ENCODE measurements around the gene USF1. TPM values are rescaled to one million over a fixed set of nuclear protein-coding genes. Genes with fewer than 3 reads are reported as not detected.
"Not testable (repeated sequence)": the region's sequence is repeated elsewhere in the genome, so short reads cannot be mapped to it uniquely, and the experiment has no call there.

Gene USF1
- total RNA-seq, 1 donor from 2014 or later = 50.6 TPM

DNA sequence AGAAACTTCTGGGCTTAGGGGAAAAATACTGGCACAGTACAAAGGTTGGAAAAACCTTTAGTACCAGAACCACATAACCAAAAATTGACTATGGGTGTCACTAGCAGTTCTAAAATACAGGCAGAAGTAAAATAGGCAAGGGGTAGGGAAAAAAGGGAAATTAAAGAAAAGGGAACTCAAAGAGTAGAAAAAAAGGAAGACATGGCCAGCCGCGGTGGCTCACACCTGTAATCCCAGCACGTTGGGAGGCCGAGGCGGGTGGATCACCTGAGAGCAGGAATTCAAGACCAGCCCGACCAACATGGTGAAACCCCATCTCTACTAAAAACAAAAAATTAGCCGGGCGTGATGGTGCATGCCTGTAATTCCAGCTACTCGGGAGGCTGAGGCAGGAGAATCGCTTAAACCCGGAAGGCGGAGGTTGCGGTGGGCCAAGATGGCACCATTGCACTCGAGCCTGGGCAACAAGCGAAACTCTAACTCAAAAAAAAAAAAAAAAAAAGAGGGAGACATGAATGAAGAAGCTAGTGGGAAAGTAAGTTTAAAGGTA, 26.6 kb downstream of the USF1 start:
- H3K9me3 Mint-ChIP-seq; H3K27me3 Mint-ChIP-seq (ENCODE audit: insufficient read depth); DNase-seq (ENCODE audit: low spot score); intact Hi-C loops (cut with micrococcal nuclease); H3K27ac Mint-ChIP-seq; H3K36me3 Mint-ChIP-seq (ENCODE audit: low read depth): not testable (repeated sequence)
- Mint-ChIP-seq H3K4me1 (ENCODE audit: low read depth) (peaks cover 38% of the 10 kb centered on the region), H3K4me3 (peak overlapping the region; percentile 73)

DNA sequence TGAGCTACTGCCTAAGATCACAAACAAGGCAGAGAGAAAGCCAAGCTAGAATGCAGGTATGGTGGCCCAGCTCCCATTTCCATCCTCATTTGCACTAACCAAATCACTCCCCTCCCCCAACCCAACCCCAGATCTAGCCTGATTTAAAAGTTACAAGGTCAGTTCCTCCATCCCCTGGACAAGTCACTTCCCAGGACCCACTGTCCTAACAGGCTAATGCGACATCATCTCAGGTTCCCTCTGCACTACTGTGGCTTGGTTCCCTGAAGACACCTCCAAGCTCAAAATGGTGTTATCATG, 27.2 kb downstream of the USF1 start:
- no peak overlapping the region for H3K4me3 Mint-ChIP-seq
- peaks cover 2% of the 10 kb centered on the region for H3K27me3 Mint-ChIP-seq (ENCODE audit: insufficient read depth)
- H3K27ac Mint-ChIP-seq = no peak overlapping the region
- intact Hi-C loops (cut with micrococcal nuclease) = no loop called here
- DNase-seq (ENCODE audit: low spot score) = no peak
- peaks cover 44% of the 10 kb centered on the region for H3K4me1 Mint-ChIP-seq (ENCODE audit: low read depth)
- H3K9me3 Mint-ChIP-seq = no peaks in the 10 kb centered on the region
- peaks cover 5% of the 10 kb centered on the region for H3K36me3 Mint-ChIP-seq (ENCODE audit: low read depth)

DNA sequence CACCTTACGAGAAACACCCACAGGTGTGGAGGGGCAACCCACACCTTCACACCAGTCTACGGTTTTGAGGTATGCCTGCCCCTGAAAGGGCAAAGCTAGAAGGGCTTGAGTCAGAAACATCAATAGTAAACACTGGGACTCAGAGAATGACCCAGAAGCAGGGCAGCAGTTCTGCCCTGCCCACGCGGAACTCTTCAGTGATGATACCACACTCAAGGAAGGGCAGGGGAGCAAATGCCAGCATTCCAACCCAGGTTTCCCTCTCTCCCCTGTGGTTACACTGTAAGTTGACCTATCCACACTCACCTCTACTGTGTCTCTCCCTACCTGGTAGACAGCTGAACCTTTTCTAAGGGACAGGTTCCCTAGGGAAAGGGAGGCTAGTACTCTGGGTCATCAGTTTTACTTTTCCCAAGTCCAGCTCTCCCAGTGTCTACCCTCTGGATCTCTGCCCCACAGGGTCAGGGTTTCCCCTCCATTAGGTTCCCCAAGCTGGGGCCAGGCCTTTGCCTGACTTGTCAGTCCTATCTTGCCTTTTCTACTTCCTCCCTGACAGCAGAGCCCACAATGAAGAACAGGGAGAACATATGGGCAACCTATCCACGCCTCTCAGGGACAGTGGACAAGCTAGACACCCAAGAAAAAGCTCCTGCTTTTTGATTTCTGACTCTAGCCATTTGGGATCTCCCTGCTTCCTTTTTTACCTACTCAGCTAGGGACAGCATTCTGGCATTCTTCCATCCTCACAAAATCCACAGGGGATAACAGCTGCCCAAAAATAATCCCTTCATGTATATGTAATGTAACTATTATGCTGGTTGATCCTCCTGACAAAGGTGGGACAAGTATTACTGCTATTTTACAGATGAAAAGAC, 27.8 kb downstream of the USF1 start:
- H3K9me3 Mint-ChIP-seq = no peaks in the 10 kb centered on the region
- peaks cover 5% of the 10 kb centered on the region for H3K36me3 Mint-ChIP-seq (ENCODE audit: low read depth)
- no peak overlapping the region for H3K4me3 Mint-ChIP-seq
- peak overlapping the region; percentile 27 for H3K27ac Mint-ChIP-seq
- peaks cover 50% of the 10 kb centered on the region for H3K4me1 Mint-ChIP-seq (ENCODE audit: low read depth)
- DNase-seq (ENCODE audit: low spot score) = no peak
- intact Hi-C loops (cut with micrococcal nuclease) = no loop called here
- peaks cover 2% of the 10 kb centered on the region for H3K27me3 Mint-ChIP-seq (ENCODE audit: insufficient read depth)

DNA sequence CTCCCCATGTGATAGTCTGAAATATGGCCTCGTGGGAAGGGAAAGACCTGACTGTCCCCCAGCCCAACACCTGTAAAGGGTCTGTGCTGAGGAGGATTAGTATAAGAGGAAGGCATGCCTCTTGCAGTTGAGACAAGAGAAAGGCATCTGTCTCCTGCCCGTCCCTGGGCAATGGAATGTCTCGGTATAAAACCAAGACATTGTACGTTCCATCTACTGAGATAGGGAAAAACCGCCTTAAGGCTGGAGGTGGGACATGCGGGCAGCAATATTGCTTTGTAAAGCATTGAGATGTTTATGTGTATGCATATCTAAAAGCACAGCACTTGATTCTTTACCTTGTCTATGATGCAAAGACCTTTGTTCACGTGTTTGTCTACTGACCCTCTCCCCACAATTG, 28.6 kb downstream of the USF1 start:
- H3K4me3 Mint-ChIP-seq; H3K27me3 Mint-ChIP-seq (ENCODE audit: insufficient read depth); H3K9me3 Mint-ChIP-seq; H3K27ac Mint-ChIP-seq; H3K36me3 Mint-ChIP-seq (ENCODE audit: low read depth); DNase-seq (ENCODE audit: low spot score); intact Hi-C loops (cut with micrococcal nuclease): not testable (repeated sequence)
- peaks cover 51% of the 10 kb centered on the region for H3K4me1 Mint-ChIP-seq (ENCODE audit: low read depth)

DNA sequence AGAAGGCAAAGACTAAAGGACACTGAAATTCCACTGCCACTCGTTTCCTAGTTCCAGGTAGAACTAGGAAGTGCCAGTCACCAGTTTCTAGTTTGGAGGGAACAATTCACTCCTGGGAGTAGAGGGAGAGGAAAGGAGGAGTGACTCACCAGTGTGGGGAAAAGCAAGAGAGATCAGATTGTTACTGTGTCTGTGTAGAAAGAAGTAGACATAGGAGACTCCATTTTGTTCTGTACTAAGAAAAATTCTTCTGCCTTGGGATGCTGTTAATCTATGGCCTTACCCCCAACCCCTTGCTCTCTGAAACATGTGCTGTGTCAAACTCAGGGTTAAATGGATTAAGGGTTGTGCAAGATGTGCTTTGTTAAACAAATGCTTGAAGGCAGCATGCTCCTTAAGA, 29.1 kb downstream of the USF1 start:
- H3K27me3 Mint-ChIP-seq (ENCODE audit: insufficient read depth); DNase-seq (ENCODE audit: low spot score); H3K36me3 Mint-ChIP-seq (ENCODE audit: low read depth); H3K4me3 Mint-ChIP-seq; intact Hi-C loops (cut with micrococcal nuclease); H3K27ac Mint-ChIP-seq; H3K9me3 Mint-ChIP-seq: not testable (repeated sequence)
- peaks cover 53% of the 10 kb centered on the region for H3K4me1 Mint-ChIP-seq (ENCODE audit: low read depth)

DNA sequence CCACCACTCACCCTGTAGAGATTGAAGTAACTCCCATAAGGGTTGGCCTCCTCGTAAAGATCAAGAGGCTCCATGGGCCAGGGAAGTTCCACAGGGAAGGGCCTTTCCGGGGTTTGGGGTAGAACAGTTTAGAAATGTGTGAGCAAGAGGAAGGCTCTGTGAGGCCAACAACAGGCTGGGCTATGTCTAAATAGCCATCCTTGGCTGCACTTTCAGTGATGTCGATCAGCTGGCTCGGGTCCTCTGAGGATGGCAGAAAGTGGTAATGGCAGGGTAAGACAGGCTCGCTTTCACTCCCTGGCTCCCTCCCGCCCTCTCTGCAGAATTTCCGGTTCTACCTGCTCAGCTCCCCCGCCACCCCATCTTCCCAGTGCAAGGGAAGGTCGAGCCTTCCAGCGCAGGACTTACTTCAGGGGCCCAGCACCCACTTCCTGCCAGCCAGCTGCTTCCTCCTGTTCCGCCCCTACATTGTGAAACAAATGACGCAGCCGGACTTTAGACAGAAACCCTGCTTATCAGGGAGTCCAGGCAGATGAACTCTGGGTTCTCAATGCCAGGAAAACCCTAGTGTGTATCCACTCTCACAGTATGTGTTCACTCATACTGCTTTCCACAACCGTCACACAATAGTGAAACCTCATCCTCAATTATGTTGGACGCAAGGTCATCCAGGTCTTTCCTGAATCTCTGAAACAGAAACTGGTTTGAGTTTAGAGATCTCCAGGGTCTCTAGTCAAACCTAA, 32.1 kb downstream of the USF1 start:
- intact Hi-C loops (cut with micrococcal nuclease) = loop anchor here (1.0 kb wide), 1 partner anchor 8 kb away; the partner anchor contains the start of gene F11R
- no peaks in the 10 kb centered on the region for H3K9me3 Mint-ChIP-seq
- H3K27ac Mint-ChIP-seq = peak overlapping the region; percentile 96
- DNase-seq (ENCODE audit: low spot score) = peak; percentile 61
- H3K4me3 Mint-ChIP-seq = peak overlapping the region; percentile 81
- peaks cover 31% of the 10 kb centered on the region for H3K4me1 Mint-ChIP-seq (ENCODE audit: low read depth)
- H3K36me3 Mint-ChIP-seq (ENCODE audit: low read depth) = peaks cover 6% of the 10 kb centered on the region
- H3K27me3 Mint-ChIP-seq (ENCODE audit: insufficient read depth) = no peaks in the 10 kb centered on the region

DNA sequence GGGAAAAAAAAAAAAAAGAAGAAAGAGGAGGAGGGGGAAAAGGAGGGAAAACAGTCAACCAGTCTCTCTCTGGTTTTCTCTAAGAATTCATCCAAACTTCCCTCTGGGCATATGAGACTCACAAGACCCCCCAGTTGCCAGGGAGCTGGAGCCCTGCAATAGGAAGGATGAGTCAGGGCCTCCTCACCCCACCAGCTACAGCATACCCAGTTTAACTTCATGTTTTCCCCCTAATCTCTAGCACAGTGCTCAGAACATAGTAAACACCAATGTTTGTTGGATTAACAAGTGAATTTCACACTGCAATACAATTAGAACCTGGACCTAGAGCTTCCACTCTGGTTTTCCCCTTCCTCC, 32.7 kb downstream of the USF1 start:
- intact Hi-C loops (cut with micrococcal nuclease) = loop anchor here (1.0 kb wide), 1 partner anchor 8 kb away; the partner anchor contains the start of gene F11R

DNA sequence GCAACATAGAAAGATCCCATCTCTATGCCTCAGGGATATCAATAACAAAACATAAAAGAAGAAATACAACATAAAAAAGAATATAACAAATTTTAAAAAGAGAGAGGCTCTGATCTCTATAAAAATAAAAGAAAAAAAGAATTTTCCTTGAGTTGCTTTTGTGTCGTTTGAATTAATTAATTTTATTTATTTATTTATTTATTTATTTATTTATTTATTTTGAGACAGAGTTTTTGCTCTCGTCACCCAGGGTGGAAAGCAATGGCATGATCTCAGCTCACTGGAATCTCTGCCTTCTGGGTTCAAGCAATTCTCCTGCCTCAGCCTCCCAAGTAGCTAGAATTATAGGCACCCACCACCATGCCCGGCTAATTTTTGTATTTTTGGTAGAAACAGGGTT, 33.4 kb downstream of the USF1 start:
- no peak overlapping the region for H3K27ac Mint-ChIP-seq
- H3K4me3 Mint-ChIP-seq = no peak overlapping the region
- H3K9me3 Mint-ChIP-seq = no peaks in the 10 kb centered on the region
- intact Hi-C loops (cut with micrococcal nuclease) = no loop called here
- H3K27me3 Mint-ChIP-seq (ENCODE audit: insufficient read depth) = no peaks in the 10 kb centered on the region
- peaks cover 27% of the 10 kb centered on the region for H3K4me1 Mint-ChIP-seq (ENCODE audit: low read depth)
- peaks cover 6% of the 10 kb centered on the region for H3K36me3 Mint-ChIP-seq (ENCODE audit: low read depth)
- DNase-seq (ENCODE audit: low spot score) = no peak

More for the DNA sequence above, 32.7 kb downstream of the USF1 start:
- peaks cover 6% of the 10 kb centered on the region for H3K36me3 Mint-ChIP-seq (ENCODE audit: low read depth)
- H3K27ac Mint-ChIP-seq = peak overlapping the region; percentile 96
- H3K9me3 Mint-ChIP-seq = no peaks in the 10 kb centered on the region
- H3K4me3 Mint-ChIP-seq = peak overlapping the region; percentile 81
- no peak for DNase-seq (ENCODE audit: low spot score)
- H3K4me1 Mint-ChIP-seq (ENCODE audit: low read depth) = peaks cover 27% of the 10 kb centered on the region
- no peaks in the 10 kb centered on the region for H3K27me3 Mint-ChIP-seq (ENCODE audit: insufficient read depth)

DNA sequence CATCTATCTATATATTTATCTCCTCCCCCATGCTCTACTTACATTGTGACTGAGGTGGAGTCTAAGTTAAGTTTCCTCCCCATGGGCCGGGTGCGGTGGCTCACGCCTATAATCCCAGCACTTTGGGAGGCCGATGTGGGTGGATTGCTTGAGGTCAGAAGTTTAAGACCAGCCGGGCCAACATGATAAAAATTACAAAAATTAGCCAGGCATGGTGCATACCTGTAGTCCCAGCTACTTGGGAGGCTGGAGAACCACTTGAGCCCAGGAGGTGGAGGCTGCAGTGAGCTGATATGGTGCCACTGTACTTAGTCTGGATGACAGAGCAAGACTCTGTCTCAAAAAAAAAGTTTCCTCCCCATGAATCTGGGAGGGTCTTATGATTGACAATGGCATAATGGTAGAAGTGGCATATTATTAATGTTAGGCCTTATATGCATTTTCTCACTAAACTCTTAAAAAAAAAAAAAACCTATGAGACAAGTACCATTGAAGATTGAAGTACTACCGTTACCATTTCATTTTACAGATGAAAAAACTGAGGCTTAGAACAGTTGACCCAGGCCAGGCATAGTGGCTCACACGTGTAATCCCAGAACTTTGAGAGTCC, 36.1 kb downstream of the USF1 start:
- intact Hi-C loops (cut with micrococcal nuclease) = no loop called here
- Mint-ChIP-seq H3K36me3 (ENCODE audit: low read depth) (peaks cover 6% of the 10 kb centered on the region), H3K4me1 (ENCODE audit: low read depth) (peaks cover 27% of the 10 kb centered on the region), H3K4me3 (no peak overlapping the region), H3K27ac (no peak overlapping the region), H3K27me3 (ENCODE audit: insufficient read depth) (no peaks in the 10 kb centered on the region), H3K9me3 (no peaks in the 10 kb centered on the region)
- no peak for DNase-seq (ENCODE audit: low spot score)

DNA sequence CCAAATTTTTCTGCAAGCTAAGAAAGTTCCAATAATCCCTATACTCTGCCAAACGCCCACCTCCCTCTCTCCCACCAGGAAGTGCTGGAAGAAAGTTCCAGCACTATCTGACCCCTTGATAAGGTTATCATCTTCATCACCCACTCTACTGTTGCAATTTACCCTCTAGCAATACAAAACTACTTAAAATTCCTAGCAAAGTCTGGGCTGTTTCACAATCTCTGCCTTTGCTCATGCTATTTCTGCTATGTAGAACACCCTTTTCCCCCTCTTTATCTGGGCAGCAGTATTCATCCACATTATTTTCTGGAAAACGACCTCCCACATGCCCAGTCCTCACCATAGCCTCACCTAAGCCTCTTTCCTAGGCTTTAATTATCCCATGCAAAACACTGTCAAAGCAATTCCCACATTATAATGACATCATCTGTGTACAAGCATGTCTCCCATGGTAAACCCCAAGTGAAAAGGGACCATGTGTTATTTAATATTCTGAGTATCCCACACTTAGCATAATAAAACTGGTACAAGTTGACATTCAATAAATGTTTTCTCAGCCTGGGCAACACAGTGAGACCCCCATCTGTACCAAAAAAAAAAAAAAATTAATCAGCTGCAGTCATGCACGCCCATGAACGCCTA, 36.8 kb downstream of the USF1 start:
- H3K4me3 Mint-ChIP-seq = no peak overlapping the region
- no peak overlapping the region for H3K27ac Mint-ChIP-seq
- DNase-seq (ENCODE audit: low spot score) = no peak
- no peaks in the 10 kb centered on the region for H3K27me3 Mint-ChIP-seq (ENCODE audit: insufficient read depth)
- peaks cover 23% of the 10 kb centered on the region for H3K4me1 Mint-ChIP-seq (ENCODE audit: low read depth)
- H3K9me3 Mint-ChIP-seq = no peaks in the 10 kb centered on the region
- intact Hi-C loops (cut with micrococcal nuclease) = no loop called here
- H3K36me3 Mint-ChIP-seq (ENCODE audit: low read depth) = peaks cover 5% of the 10 kb centered on the region

DNA sequence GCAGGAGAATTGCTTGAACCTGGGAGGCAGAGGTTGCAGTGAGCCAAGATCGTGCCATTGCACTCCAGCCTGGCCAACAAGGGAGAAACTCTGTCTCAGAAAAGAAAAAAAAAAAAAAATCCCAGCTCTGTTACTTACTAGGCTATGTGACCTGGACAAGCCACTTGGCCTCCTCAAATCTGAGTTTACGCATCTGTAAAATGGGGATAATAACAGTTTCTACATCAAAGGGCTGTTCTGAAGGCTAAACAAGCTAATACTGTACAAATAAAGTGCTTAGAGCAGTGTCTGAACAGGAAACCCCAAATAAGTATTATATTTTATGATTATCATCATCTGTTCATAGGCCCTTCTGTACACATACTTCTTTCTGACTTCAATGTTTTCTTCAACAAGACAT, 38.4 kb downstream of the USF1 start:
- Mint-ChIP-seq H3K27me3 (ENCODE audit: insufficient read depth) (no peaks in the 10 kb centered on the region), H3K27ac (no peak overlapping the region), H3K9me3 (no peaks in the 10 kb centered on the region), H3K4me3 (no peak overlapping the region), H3K4me1 (ENCODE audit: low read depth) (peaks cover 11% of the 10 kb centered on the region), H3K36me3 (ENCODE audit: low read depth) (peaks cover 3% of the 10 kb centered on the region)
- intact Hi-C loops (cut with micrococcal nuclease) = no loop called here
- no peak for DNase-seq (ENCODE audit: low spot score)

DNA sequence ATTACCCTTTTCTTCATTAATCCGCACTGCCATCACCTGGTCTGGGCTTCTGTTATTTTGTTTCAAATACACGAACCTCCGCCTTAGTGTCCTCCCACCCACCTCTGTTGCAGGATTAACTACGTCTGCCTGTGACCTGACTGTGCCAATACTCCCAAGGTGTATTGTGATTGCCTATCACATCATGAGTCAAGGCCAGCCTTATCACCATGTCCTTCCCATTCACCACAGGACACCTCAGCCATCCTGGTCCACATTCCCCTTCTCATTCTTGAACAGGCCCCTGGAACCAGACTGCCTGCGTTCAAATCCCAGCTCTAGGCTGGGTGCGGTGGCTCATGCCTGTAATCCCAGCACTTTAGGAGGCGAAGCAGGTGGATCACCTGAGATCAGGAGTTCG, 39.2 kb downstream of the USF1 start:
- DNase-seq (ENCODE audit: low spot score) = no peak
- Mint-ChIP-seq H3K27me3 (ENCODE audit: insufficient read depth) (no peaks in the 10 kb centered on the region), H3K4me3 (no peak overlapping the region), H3K36me3 (ENCODE audit: low read depth) (no peaks in the 10 kb centered on the region), H3K27ac (no peak overlapping the region), H3K4me1 (ENCODE audit: low read depth) (peaks cover 7% of the 10 kb centered on the region), H3K9me3 (no peaks in the 10 kb centered on the region)
- intact Hi-C loops (cut with micrococcal nuclease) = no loop called here
